HTR-8/SVneo (cell line): Measurements from ENCODE around the gene PGAP3.

Experiments
- DNase-seq: peaks from one replicate; pipeline ENCODE4 v3.0.0; 2011; ENCODE audit warnings: low spot score, mixed read lengths; ENCODE audit not compliant: insufficient read length
- FAIRE-seq: peaks from 2 replicates; lab custom pipeline; 2011; peaks lifted over from hg19 to GRCh38; lab: Jason Lieb, UNC

Gene PGAP3

GRCh38 chr17:39627712-39628516 lies 59.9 kb downstream of the PGAP3 start:
- no peak for DNase-seq
- no peak for FAIRE-seq

GRCh38 chr17:39627047-39627711 lies 60.7 kb downstream of the PGAP3 start:
- DNase-seq: no peak
- no peak for FAIRE-seq

- FAIRE-seq (peak; percentile 94), DNase-seq (no peak)
Observed at GRCh38 chr17:39626171-39627046, 61.4 kb downstream of the PGAP3 start, which contains the start of gene PPP1R1B. TSS of gene PPP1R1B (plus strand) at chr17:39626952. CDS start at chr17:39627393, 441 bp downstream.

GRCh38 chr17:39625198-39625785 lies 62.6 kb downstream of the PGAP3 start:
- FAIRE-seq (no peak), DNase-seq (no peak)

- FAIRE-seq: no peak
- DNase-seq: no peak
Observed at GRCh38 chr17:39624313-39624712, 63.5 kb downstream of the PGAP3 start.

GRCh38 chr17:39623356-39623950 lies 64.4 kb downstream of the PGAP3 start:
- peak; percentile 80 for FAIRE-seq
- peak; percentile 88 for DNase-seq

- DNase-seq (no peak), FAIRE-seq (no peak)
Observed at GRCh38 chr17:39622380-39623006, 65.4 kb downstream of the PGAP3 start.

GRCh38 chr17:39621523-39622379 lies 66.1 kb downstream of the PGAP3 start:
- FAIRE-seq: peak; percentile 97
- peak; percentile 91 for DNase-seq
